Mammary epithelial cell (primary cell): Measurements from ENCODE around the gene SLIT1.

Experiments
- EZH2 ChIP-seq: IDR thresholded peaks from 2 replicates; pipeline ENCODE4 v1.6.1; 2012; ENCODE audit warnings: low read length, inconsistent platforms, borderline replicate concordance
- TF ChIP-seq, protein P1 (sequence below), 2 donors: IDR thresholded peaks in 1 of 2; conservative IDR thresholded peaks in 1 of 2; 2 replicates each; pipeline ENCODE4 v1.5.1; 2011 to 2012; ENCODE audit warnings: inconsistent platforms in 2 of 2, low read length in 2 of 2, mild to moderate bottlenecking in 2 of 2, control low read depth in 1 of 2, low read depth in 1 of 2; ENCODE audit not compliant: insufficient read depth in 1 of 2; ENCODE audit errors: extremely low read depth in 1 of 2

DNA sequence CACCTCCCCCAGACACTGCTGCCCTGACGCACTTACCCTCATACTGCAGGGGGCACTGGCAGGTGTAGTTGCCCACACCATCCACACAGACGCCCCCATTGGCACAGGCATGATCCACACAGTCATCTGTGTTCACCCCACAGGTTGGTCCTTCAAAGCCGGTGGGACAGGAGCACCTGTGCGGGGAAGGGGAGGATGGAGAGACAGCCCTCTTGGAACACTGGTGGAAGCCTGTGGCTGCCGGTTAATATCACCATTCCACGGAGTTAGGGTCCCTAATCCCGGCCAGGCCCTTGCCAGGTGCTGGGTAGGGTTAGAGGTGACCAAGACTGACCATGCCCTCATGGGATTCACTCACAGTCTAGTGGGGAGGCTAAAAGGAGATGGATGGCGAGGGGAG is 171.8 kb downstream of the SLIT1 start:
- no peak for TF ChIP-seq EZH2
- TF ChIP-seq, protein P1, sequence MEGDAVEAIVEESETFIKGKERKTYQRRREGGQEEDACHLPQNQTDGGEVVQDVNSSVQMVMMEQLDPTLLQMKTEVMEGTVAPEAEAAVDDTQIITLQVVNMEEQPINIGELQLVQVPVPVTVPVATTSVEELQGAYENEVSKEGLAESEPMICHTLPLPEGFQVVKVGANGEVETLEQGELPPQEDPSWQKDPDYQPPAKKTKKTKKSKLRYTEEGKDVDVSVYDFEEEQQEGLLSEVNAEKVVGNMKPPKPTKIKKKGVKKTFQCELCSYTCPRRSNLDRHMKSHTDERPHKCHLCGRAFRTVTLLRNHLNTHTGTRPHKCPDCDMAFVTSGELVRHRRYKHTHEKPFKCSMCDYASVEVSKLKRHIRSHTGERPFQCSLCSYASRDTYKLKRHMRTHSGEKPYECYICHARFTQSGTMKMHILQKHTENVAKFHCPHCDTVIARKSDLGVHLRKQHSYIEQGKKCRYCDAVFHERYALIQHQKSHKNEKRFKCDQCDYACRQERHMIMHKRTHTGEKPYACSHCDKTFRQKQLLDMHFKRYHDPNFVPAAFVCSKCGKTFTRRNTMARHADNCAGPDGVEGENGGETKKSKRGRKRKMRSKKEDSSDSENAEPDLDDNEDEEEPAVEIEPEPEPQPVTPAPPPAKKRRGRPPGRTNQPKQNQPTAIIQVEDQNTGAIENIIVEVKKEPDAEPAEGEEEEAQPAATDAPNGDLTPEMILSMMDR (conservative IDR thresholded peaks at IDR 0.05 in 1 of 2, IDR thresholded peaks at IDR 0.05 in 1 of 2; ENCODE audit: extremely low read depth in 1 of 2, insufficient read depth in 1 of 2, low read depth in 1 of 2, low read length in 2 of 2) = no peak
